Stimulated activated CD4-positive, alpha-beta T cell treated with anti-CD3 and anti-CD28 coated beads, Interleukin-15, amount 100 ng/mL, for 1 hour (primary cell): ENCODE measurements around the gene ACTR1A.

Experiments used
- DNase-seq, 2 donors: peaks; one replicate each; pipeline ENCODE4 v3.0.0-alpha.2; 2020; ENCODE audit warnings: low read depth in 1 of 2, low spot score in 1 of 2

The ACTR1A gene

GRCh38 chr10:102431452-102432124 is 70.9 kb downstream of the ACTR1A start:
- DNase-seq: no peak

- no peak for DNase-seq
Measured at GRCh38 chr10:102429468-102429867, 73.0 kb downstream of the ACTR1A start.
